ACC112 (cell line): ENCODE measurements around the gene LLGL1.

Experiments used
- H2AFZ ChIP-seq: fragments of 200-600 bp; sonication (generic); one replicate; pipeline ENCODE4 v1.6.0; 2017; ENCODE audit warnings: antibody characterized with exemption, low read length; ENCODE audit not compliant: unreplicated experiment
- H3K27ac ChIP-seq: fragments of 200-600 bp; sonication (generic); 2 replicates; pipeline ENCODE4 v1.5.1; 2014; ENCODE audit warnings: low read depth, mild to moderate bottlenecking, antibody characterized with exemption, low read length, moderate library complexity
- H3K27me3 ChIP-seq: fragments of 200-600 bp; sonication (generic); 2 replicates; pipeline ENCODE4 v1.6.1; 2014; ENCODE audit warnings: mild to moderate bottlenecking, antibody characterized with exemption, low read length, moderate library complexity, mixed read lengths; ENCODE audit not compliant: insufficient read depth
- H3K36me3 ChIP-seq: fragments of 200-600 bp; sonication (generic); 2 replicates; pipeline ENCODE4 v1.6.1; 2016; ENCODE audit warnings: mild to moderate bottlenecking, antibody characterized with exemption, low read length, moderate library complexity, mixed read lengths; ENCODE audit not compliant: insufficient read depth
- H3K4me1 ChIP-seq: fragments of 200-600 bp; sonication (generic); one replicate; pipeline ENCODE4 v1.6.1; 2016; ENCODE audit warnings: low read length, mixed read lengths; ENCODE audit not compliant: insufficient read depth, unreplicated experiment, control insufficient read depth
- H3K4me3 ChIP-seq: fragments of 200-600 bp; sonication (generic); 2 replicates; pipeline ENCODE4 v1.5.1; 2014; ENCODE audit warnings: mild to moderate bottlenecking, low read depth, low read length
- H3K79me2 ChIP-seq: fragments of 200-600 bp; sonication (generic); one replicate; pipeline ENCODE4 v1.6.0; 2016; ENCODE audit warnings: low read length; ENCODE audit not compliant: control insufficient read depth, unreplicated experiment, insufficient read depth

The LLGL1 gene

GRCh38 chr17:18252160-18252559 is 26.7 kb downstream of the LLGL1 start:
- Histone ChIP-seq H3K36me3 (peaks cover 53% of the 10 kb centered on the region; the same call in 1 of the 2 replicates), H3K4me3 (no peak overlapping the region), H2AFZ (no peak overlapping the region), H3K27ac (no peak overlapping the region), H3K79me2 (peaks cover 23% of the 10 kb centered on the region), H3K4me1 (peaks cover 8% of the 10 kb centered on the region), H3K27me3 (no peaks in the 10 kb centered on the region)

- Histone ChIP-seq H3K4me1 (peaks cover 13% of the 10 kb centered on the region), H3K4me3 (no peak overlapping the region), H3K79me2 (peaks cover 31% of the 10 kb centered on the region), H3K27me3 (no peaks in the 10 kb centered on the region), H2AFZ (no peak overlapping the region), H3K27ac (no peak overlapping the region), H3K36me3 (peaks cover 44% of the 10 kb centered on the region; the same call in 1 of the 2 replicates)
Observed at GRCh38 chr17:18253187-18253884, 27.9 kb downstream of the LLGL1 start.

GRCh38 chr17:18253947-18254821 is 28.7 kb downstream of the LLGL1 start:
- H3K4me3 ChIP-seq, result no peak overlapping the region
- no peak overlapping the region for H3K27ac ChIP-seq
- no peaks in the 10 kb centered on the region for H3K27me3 ChIP-seq
- peaks cover 16% of the 10 kb centered on the region for H3K4me1 ChIP-seq
- peaks cover 36% of the 10 kb centered on the region; the same call in 1 of the 2 replicates for H3K36me3 ChIP-seq
- H3K79me2 ChIP-seq, result peaks cover 31% of the 10 kb centered on the region
- H2AFZ ChIP-seq, result no peak overlapping the region

GRCh38 chr17:18254888-18255649 is 29.6 kb downstream of the LLGL1 start:
- H3K4me1 ChIP-seq, result peaks cover 20% of the 10 kb centered on the region
- H3K36me3 ChIP-seq, result peaks cover 35% of the 10 kb centered on the region; the same call in 1 of the 2 replicates
- peaks cover 31% of the 10 kb centered on the region for H3K79me2 ChIP-seq
- H3K4me3 ChIP-seq, result no peak overlapping the region
- H3K27ac ChIP-seq, result no peak overlapping the region
- H2AFZ ChIP-seq, result no peak overlapping the region
- no peaks in the 10 kb centered on the region for H3K27me3 ChIP-seq

- H2AFZ ChIP-seq, result no peak overlapping the region
- H3K27me3 ChIP-seq, result no peaks in the 10 kb centered on the region
- peaks cover 22% of the 10 kb centered on the region for H3K4me1 ChIP-seq
- H3K79me2 ChIP-seq, result peaks cover 31% of the 10 kb centered on the region
- H3K36me3 ChIP-seq, result peaks cover 33% of the 10 kb centered on the region; the same call in 1 of the 2 replicates
- no peak overlapping the region for H3K27ac ChIP-seq
- peak overlapping the region; percentile 95; the same call in 1 of the 2 replicates for H3K4me3 ChIP-seq
Observed at GRCh38 chr17:18256351-18256750, 30.9 kb downstream of the LLGL1 start.

- Histone ChIP-seq H2AFZ (no peak overlapping the region), H3K4me1 (peaks cover 26% of the 10 kb centered on the region), H3K79me2 (peaks cover 35% of the 10 kb centered on the region), H3K27ac (no peak overlapping the region), H3K27me3 (no peaks in the 10 kb centered on the region), H3K36me3 (peaks cover 29% of the 10 kb centered on the region; the same call in 1 of the 2 replicates), H3K4me3 (peak overlapping the region; percentile 95)
Observed at GRCh38 chr17:18256776-18257175, 31.3 kb downstream of the LLGL1 start.

GRCh38 chr17:18257268-18257981 is 32.0 kb downstream of the LLGL1 start:
- peaks cover 30% of the 10 kb centered on the region for H3K4me1 ChIP-seq
- no peaks in the 10 kb centered on the region for H3K27me3 ChIP-seq
- peaks cover 24% of the 10 kb centered on the region; the same call in 1 of the 2 replicates for H3K36me3 ChIP-seq
- H3K27ac ChIP-seq, result peak overlapping the region; percentile 85
- H3K4me3 ChIP-seq, result peak overlapping the region; percentile 95
- H3K79me2 ChIP-seq, result peaks cover 41% of the 10 kb centered on the region
- peak overlapping the region; percentile 99 for H2AFZ ChIP-seq

- peak overlapping the region; percentile 99 for H2AFZ ChIP-seq
- H3K36me3 ChIP-seq, result peaks cover 22% of the 10 kb centered on the region; the same call in 1 of the 2 replicates
- H3K27ac ChIP-seq, result peak overlapping the region; percentile 85
- peaks cover 30% of the 10 kb centered on the region for H3K4me1 ChIP-seq
- peak overlapping the region; percentile 95 for H3K4me3 ChIP-seq
- H3K79me2 ChIP-seq, result peaks cover 41% of the 10 kb centered on the region
- no peaks in the 10 kb centered on the region for H3K27me3 ChIP-seq
Observed at GRCh38 chr17:18257982-18258355, 32.5 kb downstream of the LLGL1 start.

- H3K27ac ChIP-seq, result peak within 1 kb of the TSS; percentile 85
- H3K27me3 ChIP-seq, result no peaks in the 10 kb centered on the region
- H3K79me2 ChIP-seq, result peaks cover 41% of the 10 kb centered on the region
- peak within 1 kb of the TSS; percentile 99 for H2AFZ ChIP-seq
- H3K36me3 ChIP-seq, result peaks cover 19% of the 10 kb centered on the region; the same call in 1 of the 2 replicates
- peak within 1 kb of the TSS; percentile 95 for H3K4me3 ChIP-seq
- peaks cover 30% of the 10 kb centered on the region for H3K4me1 ChIP-seq
Observed at GRCh38 chr17:18258356-18259038, 33.1 kb downstream of the LLGL1 start, which contains the start of gene FLII. Gene FLII, minus strand, starts transcription at chr17:18258738. Its CDS starts 48 bp downstream, at chr17:18258690.
